CD4-positive, alpha-beta T cell treated with Interleukin-2 at 100 ng/mL for 4 hours (primary cell): ENCODE data around the gene CALCOCO1.
"Not testable (repeated sequence)": the region's sequence is repeated elsewhere in the genome, so short reads cannot be mapped to it uniquely, and the experiment has no call there.

Source experiments
- DNase-seq: peaks from one replicate; pipeline ENCODE4 v3.0.0-alpha.2; 2020; ENCODE audit warnings: low spot score

The CALCOCO1 gene

GRCh38 chr12:53696655-53697331, 30.5 kb downstream of the CALCOCO1 start:
- DNase-seq = no peak

- DNase-seq = peak; percentile 12
These were observed 31.0 kb downstream of the CALCOCO1 start for GRCh38 chr12:53696285-53696654.

- DNase-seq = peak; percentile 22
These were observed 31.8 kb downstream of the CALCOCO1 start for GRCh38 chr12:53695152-53696145.

GRCh38 chr12:53694756-53695151, 32.5 kb downstream of the CALCOCO1 start:
- no peak for DNase-seq

GRCh38 chr12:53688134-53688533, 39.1 kb downstream of the CALCOCO1 start:
- DNase-seq = no peak

GRCh38 chr12:53686436-53686835, 40.8 kb downstream of the CALCOCO1 start:
- no peak for DNase-seq

- DNase-seq = no peak
These were observed 42.5 kb downstream of the CALCOCO1 start for GRCh38 chr12:53684654-53685220.

- DNase-seq = no peak
These were observed 43.3 kb downstream of the CALCOCO1 start for GRCh38 chr12:53683983-53684382.

- DNase-seq = no peak
These were observed 43.8 kb downstream of the CALCOCO1 start for GRCh38 chr12:53683494-53683893.

- DNase-seq = not testable (repeated sequence)
These were observed 47.2 kb downstream of the CALCOCO1 start for GRCh38 chr12:53680061-53680460.

- DNase-seq = no peak
These were observed 49.5 kb downstream of the CALCOCO1 start for GRCh38 chr12:53677800-53678148.

- no peak for DNase-seq
These were observed 50.0 kb downstream of the CALCOCO1 start for GRCh38 chr12:53677016-53677799.

- no peak for DNase-seq
These were observed 50.6 kb downstream of the CALCOCO1 start for GRCh38 chr12:53676656-53677015.

GRCh38 chr12:53675701-53676607, 51.3 kb downstream of the CALCOCO1 start, which contains the start of gene ATP5MC2:
Gene ATP5MC2 (minus strand): TSS chr12:53676083. CDS start chr12:53672614, 3,469 bp downstream.
- peak; percentile 98 for DNase-seq

GRCh38 chr12:53674977-53675700, 52.1 kb downstream of the CALCOCO1 start:
- DNase-seq = no peak

- no peak for DNase-seq
These were observed 56.3 kb downstream of the CALCOCO1 start for GRCh38 chr12:53670971-53671370.

GRCh38 chr12:53670308-53670707, 56.9 kb downstream of the CALCOCO1 start:
- DNase-seq = no peak

- DNase-seq = no peak
These were observed 60.2 kb downstream of the CALCOCO1 start for GRCh38 chr12:53667080-53667479.

- no peak for DNase-seq
These were observed 62.3 kb downstream of the CALCOCO1 start for GRCh38 chr12:53664936-53665335.

- no peak for DNase-seq
These were observed 63.1 kb downstream of the CALCOCO1 start for GRCh38 chr12:53664191-53664590.
